ENCODE data around the gene AMDHD2. TPM values are rescaled to one million over a fixed set of nuclear protein-coding genes. Genes with fewer than 3 reads are reported as not detected.
A peak's percentile ranks its signal among the peaks of the same experiment; 100 is the strongest.

The AMDHD2 gene
- total and polyA plus RNA-seq, 10 donors = 37.8 to 94.0 (median 70.6) TPM

GRCh38 chr16:2486645-2487516 is 33.3 kb upstream of the AMDHD2 start:
- Histone ChIP-seq H3K4me3 (peak overlapping the region in 1 of 8 donors; percentile 22), H3K27ac (peak overlapping the region in 2 of 8 donors; percentile 38 to 57), H3K27me3 (replicated peaks in 1 of 7) (no peaks in the 10 kb centered on the region), H3K4me1 (peaks cover 7 to 61% (median 28%) of the 10 kb centered on the region in 6 donors), H3K36me3 (peaks cover 0 to 18% (median 0%) of the 10 kb centered on the region in 6 donors), H3K9me3 (no peaks in the 10 kb centered on the region)
- peak; percentile 93 for DNase-seq
- TF ChIP-seq POLR2AphosphoS5 (IDR thresholded peaks at IDR 0.05) (peak; percentile 25 to 64 (median 63)), POLR2A (IDR thresholded peaks at IDR 0.05) (no peak), CTCF (IDR thresholded peaks at IDR 0.05 in 8 of 11, conservative IDR thresholded peaks at IDR 0.05 in 3 of 11) (peak in 10 of 11 experiments; percentile 11 to 63 (median 52))
- WGBS, 5 donors = 36 to 46% (median 44%) methylated on average over 29 of the region's 29 CpGs
- intact Hi-C loops (cut with DNase I; ENCODE audit: low total_unique reads) = no loop called here

- H3K4me1 ChIP-seq = peaks cover 7 to 56% (median 28%) of the 10 kb centered on the region in 6 donors
- intact Hi-C loops (cut with DNase I; ENCODE audit: low total_unique reads) = no loop called here
- peaks cover 0 to 18% (median 0%) of the 10 kb centered on the region in 6 donors for H3K36me3 ChIP-seq
- peak overlapping the region in 1 of 8 donors; percentile 22 for H3K4me3 ChIP-seq
- TF ChIP-seq CTCF (IDR thresholded peaks at IDR 0.05 in 8 of 11, conservative IDR thresholded peaks at IDR 0.05 in 3 of 11) (no peak), POLR2AphosphoS5 (IDR thresholded peaks at IDR 0.05) (no peak), POLR2A (IDR thresholded peaks at IDR 0.05) (no peak)
- 36 to 73% (median 50%) methylated on average over 5 to 8 of the region's 8 CpGs for WGBS, 5 donors
- no peaks in the 10 kb centered on the region for H3K27me3 ChIP-seq (replicated peaks in 1 of 7)
- H3K9me3 ChIP-seq = no peaks in the 10 kb centered on the region
- DNase-seq = no peak
- peak overlapping the region in 1 of 8 donors; percentile 38 for H3K27ac ChIP-seq
Measured at GRCh38 chr16:2487517-2487842, 32.7 kb upstream of the AMDHD2 start.

GRCh38 chr16:2487903-2488531 is 32.2 kb upstream of the AMDHD2 start:
- intact Hi-C loops (cut with DNase I; ENCODE audit: low total_unique reads) = no loop called here
- TF ChIP-seq CTCF (IDR thresholded peaks at IDR 0.05 in 8 of 11, conservative IDR thresholded peaks at IDR 0.05 in 3 of 11) (no peak), POLR2A (IDR thresholded peaks at IDR 0.05) (no peak), POLR2AphosphoS5 (IDR thresholded peaks at IDR 0.05) (no peak)
- 31 to 61% (median 43%) methylated on average over 9 to 15 of the region's 15 CpGs for WGBS, 5 donors
- Histone ChIP-seq H3K4me3 (no peak overlapping the region), H3K9me3 (no peaks in the 10 kb centered on the region), H3K4me1 (peaks cover 7 to 50% (median 27%) of the 10 kb centered on the region in 6 donors), H3K36me3 (peaks cover 0 to 18% (median 0%) of the 10 kb centered on the region in 6 donors), H3K27ac (no peak overlapping the region), H3K27me3 (replicated peaks in 1 of 7) (no peaks in the 10 kb centered on the region)
- no peak for DNase-seq

- peaks cover 0 to 18% (median 0%) of the 10 kb centered on the region in 6 donors for H3K36me3 ChIP-seq
- TF ChIP-seq CTCF (IDR thresholded peaks at IDR 0.05 in 8 of 11, conservative IDR thresholded peaks at IDR 0.05 in 3 of 11) (no peak), POLR2AphosphoS5 (IDR thresholded peaks at IDR 0.05) (no peak), POLR2A (IDR thresholded peaks at IDR 0.05) (no peak)
- no peak for DNase-seq
- peaks cover 7 to 44% (median 27%) of the 10 kb centered on the region in 6 donors for H3K4me1 ChIP-seq
- no peaks in the 10 kb centered on the region for H3K27me3 ChIP-seq (replicated peaks in 1 of 7)
- 91 to 97% (median 96%) methylated on average over 14 to 16 of the region's 16 CpGs for whole genome bisulfite sequencing, 5 donors
- intact Hi-C loops (cut with DNase I; ENCODE audit: low total_unique reads) = no loop called here
- H3K4me3 ChIP-seq = no peak overlapping the region
- no peak overlapping the region for H3K27ac ChIP-seq
- H3K9me3 ChIP-seq = no peaks in the 10 kb centered on the region
Measured at GRCh38 chr16:2489581-2489980, 30.6 kb upstream of the AMDHD2 start.
